ENCODE results near the gene SASH3. TPM values are rescaled to one million over a fixed set of nuclear protein-coding genes. Genes with fewer than 3 reads are reported as not detected.

The SASH3 gene
- total RNA-seq, 4 donors from 2014 or later, result 0.34 to 3.3 (median 1.7) TPM

DNA sequence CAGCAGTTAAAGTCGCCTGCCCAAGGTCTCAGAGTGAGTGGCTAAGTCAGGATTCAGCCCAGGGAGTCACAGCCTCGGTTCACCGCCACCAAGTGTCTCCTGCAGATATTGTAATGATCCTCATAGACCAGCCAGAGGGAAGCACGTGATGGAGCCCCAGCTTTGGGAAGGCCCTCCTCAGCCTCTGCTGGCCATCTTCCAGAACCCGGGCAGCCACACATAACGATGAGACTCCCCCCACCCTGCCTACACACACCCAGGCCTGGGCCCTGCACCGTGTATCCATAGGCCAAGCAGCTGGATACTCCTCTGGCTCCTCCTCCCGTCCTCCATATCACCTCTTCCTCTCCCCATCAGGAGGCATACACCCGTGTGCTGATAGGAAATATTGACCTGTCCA, 19.6 kb upstream of the SASH3 start:
- no peaks in the 10 kb centered on the region for H3K4me1 ChIP-seq
- no peaks in the 10 kb centered on the region for H3K36me3 ChIP-seq
- H3K27me3 ChIP-seq, result no peaks in the 10 kb centered on the region
- TF ChIP-seq, protein P1, sequence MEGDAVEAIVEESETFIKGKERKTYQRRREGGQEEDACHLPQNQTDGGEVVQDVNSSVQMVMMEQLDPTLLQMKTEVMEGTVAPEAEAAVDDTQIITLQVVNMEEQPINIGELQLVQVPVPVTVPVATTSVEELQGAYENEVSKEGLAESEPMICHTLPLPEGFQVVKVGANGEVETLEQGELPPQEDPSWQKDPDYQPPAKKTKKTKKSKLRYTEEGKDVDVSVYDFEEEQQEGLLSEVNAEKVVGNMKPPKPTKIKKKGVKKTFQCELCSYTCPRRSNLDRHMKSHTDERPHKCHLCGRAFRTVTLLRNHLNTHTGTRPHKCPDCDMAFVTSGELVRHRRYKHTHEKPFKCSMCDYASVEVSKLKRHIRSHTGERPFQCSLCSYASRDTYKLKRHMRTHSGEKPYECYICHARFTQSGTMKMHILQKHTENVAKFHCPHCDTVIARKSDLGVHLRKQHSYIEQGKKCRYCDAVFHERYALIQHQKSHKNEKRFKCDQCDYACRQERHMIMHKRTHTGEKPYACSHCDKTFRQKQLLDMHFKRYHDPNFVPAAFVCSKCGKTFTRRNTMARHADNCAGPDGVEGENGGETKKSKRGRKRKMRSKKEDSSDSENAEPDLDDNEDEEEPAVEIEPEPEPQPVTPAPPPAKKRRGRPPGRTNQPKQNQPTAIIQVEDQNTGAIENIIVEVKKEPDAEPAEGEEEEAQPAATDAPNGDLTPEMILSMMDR (IDR thresholded peaks at IDR 0.05), result no peak
- TF ChIP-seq EP300 (IDR thresholded peaks at IDR 0.05) (no peak), POLR2A (IDR thresholded peaks at IDR 0.05) (no peak), POLR2AphosphoS5 (IDR thresholded peaks at IDR 0.05) (no peak)
- no peak for DNase-seq (ENCODE audit: low spot score in 2 of 2)
- no peak overlapping the region for H3K4me3 ChIP-seq
- no peaks in the 10 kb centered on the region for H3K9me3 ChIP-seq
- H3K27ac ChIP-seq, result no peak overlapping the region
- WGBS, result 82% methylated on average over 2 of the region's 9 CpGs

DNA sequence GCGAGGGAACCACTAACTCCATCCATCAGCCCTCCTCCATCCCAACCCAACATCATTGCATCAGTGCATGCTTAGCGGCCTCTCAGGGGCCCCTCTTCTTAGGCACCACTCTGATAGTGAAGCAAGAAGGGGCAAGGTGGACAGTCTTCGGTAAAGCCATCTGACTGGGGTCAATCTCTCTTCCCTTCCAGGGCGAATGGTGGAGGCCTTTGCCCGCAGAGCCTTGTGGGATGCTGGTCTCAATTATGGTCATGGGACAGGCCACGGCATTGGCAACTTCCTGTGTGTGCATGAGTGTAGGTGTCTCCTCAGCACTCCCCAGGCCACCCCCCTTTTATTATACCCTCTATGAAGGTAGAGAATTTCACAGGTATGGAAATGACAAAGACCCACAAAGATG, 18.8 kb upstream of the SASH3 start:
- 91% methylated on average over 5 of the region's 6 CpGs for WGBS
- H3K4me3 ChIP-seq, result no peak overlapping the region
- no peak for DNase-seq (ENCODE audit: low spot score in 2 of 2)
- H3K27ac ChIP-seq, result no peak overlapping the region
- H3K4me1 ChIP-seq, result no peaks in the 10 kb centered on the region
- H3K9me3 ChIP-seq, result no peaks in the 10 kb centered on the region
- no peaks in the 10 kb centered on the region for H3K27me3 ChIP-seq
- no peaks in the 10 kb centered on the region for H3K36me3 ChIP-seq
- TF ChIP-seq POLR2A (IDR thresholded peaks at IDR 0.05), result no peak
- TF ChIP-seq, protein P1 (IDR thresholded peaks at IDR 0.05), result no peak
- TF ChIP-seq POLR2AphosphoS5 (IDR thresholded peaks at IDR 0.05), result no peak
- TF ChIP-seq EP300 (IDR thresholded peaks at IDR 0.05), result no peak

DNA sequence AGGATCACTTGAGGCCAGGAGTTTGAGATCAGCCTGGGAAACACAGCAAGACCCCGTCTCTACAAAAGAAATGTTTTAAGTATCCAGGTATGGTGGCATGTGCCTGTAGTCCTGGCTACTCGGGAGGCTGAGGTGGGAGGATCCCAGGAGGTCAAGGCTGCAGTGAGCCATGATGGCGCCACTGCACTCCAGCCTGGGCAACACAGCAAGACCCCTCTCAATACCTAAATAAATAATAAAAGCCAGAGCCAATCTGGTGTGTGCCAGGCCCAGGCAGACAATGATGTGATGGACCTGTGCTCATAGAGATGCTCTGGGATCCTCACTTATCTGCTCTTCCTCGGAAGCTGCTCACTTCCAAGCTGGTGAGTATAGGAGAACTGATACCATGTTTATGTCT, 18.2 kb upstream of the SASH3 start:
- TF ChIP-seq EP300 (IDR thresholded peaks at IDR 0.05) (no peak), POLR2AphosphoS5 (IDR thresholded peaks at IDR 0.05) (no peak), POLR2A (IDR thresholded peaks at IDR 0.05) (no peak)
- TF ChIP-seq, protein P1 (IDR thresholded peaks at IDR 0.05), result no peak
- no peaks in the 10 kb centered on the region for H3K9me3 ChIP-seq
- no peaks in the 10 kb centered on the region for H3K36me3 ChIP-seq
- H3K27me3 ChIP-seq, result no peaks in the 10 kb centered on the region
- no peak overlapping the region for H3K4me3 ChIP-seq
- H3K27ac ChIP-seq, result no peak overlapping the region
- no peaks in the 10 kb centered on the region for H3K4me1 ChIP-seq
- 69% methylated on average over 3 of the region's 4 CpGs for WGBS
- DNase-seq (ENCODE audit: low spot score in 2 of 2), result no peak

DNA sequence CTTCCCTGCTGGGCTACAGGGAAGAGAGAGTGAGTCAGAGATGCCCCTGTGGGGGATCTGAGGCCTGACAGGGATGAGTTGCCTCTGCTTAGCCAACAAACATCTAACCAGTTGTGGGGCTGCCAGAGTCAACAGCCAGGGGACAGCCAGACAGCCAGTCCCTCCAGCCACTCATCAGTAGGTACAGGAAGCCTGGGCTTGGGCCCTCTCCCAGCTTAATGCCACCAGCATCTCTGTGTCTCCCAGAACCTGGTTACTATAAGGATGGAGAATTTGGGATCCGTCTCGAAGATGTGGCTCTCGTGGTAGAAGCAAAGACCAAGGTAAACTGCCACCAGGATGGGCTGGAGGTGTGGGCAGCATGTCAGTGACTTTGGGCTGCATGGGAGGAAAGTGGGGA, 17.3 kb upstream of the SASH3 start:
- H3K4me3 ChIP-seq, result no peak overlapping the region
- WGBS, result 94% methylated on average over 3 of the region's 3 CpGs

DNA sequence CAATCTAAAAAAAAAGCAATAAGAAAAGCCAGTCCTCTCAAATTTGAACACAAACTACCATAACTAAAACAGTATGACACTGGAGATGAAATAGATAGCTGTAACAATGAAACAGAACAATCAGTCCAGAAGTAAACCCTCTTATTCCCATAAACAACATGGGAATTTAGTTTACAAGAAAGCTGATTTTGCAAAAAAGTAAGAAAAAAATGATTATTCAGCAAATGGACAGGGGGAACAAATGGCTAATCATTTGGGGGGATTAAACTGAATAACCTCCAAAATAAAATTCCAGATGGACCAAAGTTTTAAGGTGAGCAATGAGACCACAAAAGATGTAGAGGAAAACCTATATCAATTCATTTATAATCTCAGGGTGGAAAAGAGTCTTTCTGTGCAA, 16.1 kb upstream of the SASH3 start:
- no peak overlapping the region for H3K4me3 ChIP-seq
- no peak overlapping the region for H3K27ac ChIP-seq
- TF ChIP-seq POLR2A (IDR thresholded peaks at IDR 0.05), result no peak
- no peak for TF ChIP-seq EP300 (IDR thresholded peaks at IDR 0.05)
- no peak for TF ChIP-seq POLR2AphosphoS5 (IDR thresholded peaks at IDR 0.05)
- TF ChIP-seq, protein P1 (IDR thresholded peaks at IDR 0.05), result no peak
- no peaks in the 10 kb centered on the region for H3K9me3 ChIP-seq
- H3K27me3 ChIP-seq, result no peaks in the 10 kb centered on the region
- H3K4me1 ChIP-seq, result no peaks in the 10 kb centered on the region
- no peak for DNase-seq (ENCODE audit: low spot score in 2 of 2)
- H3K36me3 ChIP-seq, result no peaks in the 10 kb centered on the region

More for the DNA sequence above, 17.3 kb upstream of the SASH3 start:
- TF ChIP-seq, protein P1 (IDR thresholded peaks at IDR 0.05), result no peak
- no peak for TF ChIP-seq POLR2A (IDR thresholded peaks at IDR 0.05)
- no peak for TF ChIP-seq EP300 (IDR thresholded peaks at IDR 0.05)
- TF ChIP-seq POLR2AphosphoS5 (IDR thresholded peaks at IDR 0.05), result no peak
- Histone ChIP-seq H3K9me3 (no peaks in the 10 kb centered on the region), H3K27me3 (no peaks in the 10 kb centered on the region), H3K4me1 (no peaks in the 10 kb centered on the region), H3K27ac (no peak overlapping the region), H3K36me3 (no peaks in the 10 kb centered on the region)
- DNase-seq (ENCODE audit: low spot score in 2 of 2), result no peak

Data from suprapubic skin (tissue), 4 donors.